GM23338 (cell line): ENCODE data around the gene TTL.

ENCODE experiments used
- CTCF ChIP-seq, 2 experiments: fragments of 200-600 bp in 1 of 2; sonication (generic) in 1 of 2; conservative IDR thresholded peaks; 2 replicates each; pipeline versions ENCODE4 v1.5.1 to v1.6.1; 2016 to 2017; ENCODE audit warnings: antibody characterized with exemption in 2 of 2, low read depth in 2 of 2, mild to moderate bottlenecking in 2 of 2, moderate library complexity in 1 of 2
- EZH2 ChIP-seq: fragments of 200-600 bp; sonication (generic); IDR thresholded peaks from one replicate; pipeline ENCODE4 v1.8.0; 2017; ENCODE audit warnings: antibody characterized with exemption, mild to moderate bottlenecking, low read depth; ENCODE audit not compliant: unreplicated experiment
- EZH2phosphoT487 ChIP-seq: fragments of 200-600 bp; sonication (generic); IDR thresholded peaks from one replicate; pipeline ENCODE4 v1.8.1; 2018; ENCODE audit warnings: antibody characterized with exemption; ENCODE audit not compliant: unreplicated experiment
- JUNB ChIP-seq: IDR thresholded peaks from one replicate; pipeline ENCODE4 v1.6.1; 2016; ENCODE audit warnings: antibody characterized with exemption; ENCODE audit not compliant: unreplicated experiment
- NANOG ChIP-seq: IDR thresholded peaks from 2 replicates; pipeline ENCODE4 v1.6.1; 2016; ENCODE audit warnings: antibody characterized with exemption, borderline replicate concordance
- POLR2AphosphoS5 ChIP-seq: IDR thresholded peaks from 2 replicates; pipeline ENCODE4 v1.6.1; 2016; ENCODE audit warnings: antibody characterized with exemption, low read depth
- REST ChIP-seq: IDR thresholded peaks from one replicate; pipeline ENCODE4 v1.6.1; 2018; ENCODE audit warnings: antibody characterized with exemption; ENCODE audit not compliant: unreplicated experiment
- STAT1 ChIP-seq: IDR thresholded peaks from one replicate; pipeline ENCODE4 v1.6.1; 2016; ENCODE audit warnings: antibody characterized with exemption; ENCODE audit not compliant: unreplicated experiment
- ZNF114 ChIP-seq: fragments of 250-450 bp; sonication (Bioruptor Pico); IDR thresholded peaks from 2 replicates; pipeline ENCODE4 v1.5.0; 2020; ENCODE audit warnings: mild to moderate bottlenecking, moderate library complexity

GRCh38 chr2:112528541-112528940 lies 46.6 kb downstream of the TTL start:
- TF ChIP-seq CTCF (conservative IDR thresholded peaks at IDR 0.05; ENCODE audit: low read depth in 2 of 2) (no peak), EZH2phosphoT487 (no peak), JUNB (no peak), REST (no peak), EZH2 (no peak), POLR2AphosphoS5 (no peak), ZNF114 (CRISPR knock-in tag) (no peak), NANOG (no peak), STAT1 (no peak)
